Stimulated activated CD4-positive, alpha-beta T cell treated with anti-CD3 and anti-CD28 coated beads, Interleukin-12 subunit alpha, Interleukin-12 subunit beta, amount 100 ng/mL, for 4 hours (primary cell): ENCODE results near the gene PSRC1.
"Not testable (repeated sequence)": the region's sequence is repeated elsewhere in the genome, so short reads cannot be mapped to it uniquely, and the experiment has no call there.

Experiments used
- DNase-seq: peaks from one replicate; pipeline ENCODE4 v3.0.0-alpha.2; 2020

Gene PSRC1

GRCh38 chr1:109295712-109296415 is 12.9 kb upstream of the PSRC1 start:
- no peak for DNase-seq

- DNase-seq, result no peak
Measured at GRCh38 chr1:109294481-109294880, 11.5 kb upstream of the PSRC1 start.

GRCh38 chr1:109293026-109293425 is 10.1 kb upstream of the PSRC1 start:
- DNase-seq, result no peak

GRCh38 chr1:109292364-109292763 is 9.4 kb upstream of the PSRC1 start:
- DNase-seq, result no peak

GRCh38 chr1:109290998-109291397 is 8.1 kb upstream of the PSRC1 start:
- DNase-seq, result no peak

- no peak for DNase-seq
Measured at GRCh38 chr1:109290137-109290536, 7.2 kb upstream of the PSRC1 start.

- not testable (repeated sequence) for DNase-seq
Measured at GRCh38 chr1:109286762-109287161, 3.8 kb upstream of the PSRC1 start.

- DNase-seq, result no peak
Measured at GRCh38 chr1:109283748-109284600, 1.0 kb upstream of the PSRC1 start.

GRCh38 chr1:109282497-109282951 is 421 bp downstream of the PSRC1 start:
- DNase-seq, result no peak

GRCh38 chr1:109281680-109282496 is 1.1 kb downstream of the PSRC1 start:
- DNase-seq, result no peak

GRCh38 chr1:109280862-109281261 is 2.1 kb downstream of the PSRC1 start:
- no peak for DNase-seq

GRCh38 chr1:109279615-109280278 is 3.2 kb downstream of the PSRC1 start:
- no peak for DNase-seq

GRCh38 chr1:109277434-109278204 is 5.3 kb downstream of the PSRC1 start:
- peak; percentile 60 for DNase-seq

GRCh38 chr1:109275706-109276345 is 7.1 kb downstream of the PSRC1 start:
- DNase-seq, result no peak

GRCh38 chr1:109274533-109275476 is 8.1 kb downstream of the PSRC1 start:
- no peak for DNase-seq

GRCh38 chr1:109273570-109274288 is 9.2 kb downstream of the PSRC1 start:
- DNase-seq, result no peak

GRCh38 chr1:109272831-109273547 is 10.0 kb downstream of the PSRC1 start:
- DNase-seq, result no peak

- no peak for DNase-seq
Measured at GRCh38 chr1:109272021-109272799, 10.7 kb downstream of the PSRC1 start.
